K562 (cell line): ENCODE measurements around the gene GAPDHS. TPM values are rescaled to one million over a fixed set of nuclear protein-coding genes. Genes with fewer than 3 reads are reported as not detected.

Experiments used
- ADNP ChIP-seq: fragments of 200-800 bp; sonication (Bioruptor generic); IDR thresholded peaks from 2 replicates; pipeline ENCODE4 v1.6.1; 2016; ENCODE audit warnings: missing genetic modification characterization, missing compliant biosample characterization
- E4F1 ChIP-seq: fragments of 250-450 bp; sonication (Bioruptor Pico); IDR thresholded peaks from 2 replicates; pipeline ENCODE4 v1.5.0; 2021; ENCODE audit warnings: mild to moderate bottlenecking, borderline replicate concordance
- FOSL1 ChIP-seq: fragments of 200-800 bp; sonication (Bioruptor generic); conservative IDR thresholded peaks from 2 replicates; pipeline ENCODE4 v1.6.1; 2016; ENCODE audit warnings: missing genetic modification characterization, missing compliant biosample characterization
- IFI16 ChIP-seq: fragments of 250-450 bp; sonication (Bioruptor Pico); IDR thresholded peaks from 2 replicates; pipeline ENCODE4 v2.1.2; 2022; ENCODE audit warnings: mild to moderate bottlenecking, inconsistent platforms
- MCM3 ChIP-seq: fragments of 450-650 bp; IDR thresholded peaks from 2 replicates; pipeline ENCODE4 v1.6.1; 2016
- RERE ChIP-seq: sonication (generic); formaldehyde crosslinking; IDR thresholded peaks from 2 replicates; pipeline ENCODE4 v1.8.0; 2023; ENCODE audit warnings: missing genetic modification reagents, mild to moderate bottlenecking, borderline replicate concordance
- REST ChIP-seq, 2 experiments: fragments of 450-650 bp; formaldehyde crosslinking in 1 of 2; IDR thresholded peaks; 2 replicates each; pipeline versions ENCODE4 v1.4.0 to v1.6.1; 2014 to 2020; ENCODE audit warnings: mild to moderate bottlenecking in 2 of 2, borderline replicate concordance in 1 of 2, low read depth in 1 of 2
- ZNF197 ChIP-seq: fragments of 200-800 bp; sonication (Bioruptor generic); IDR thresholded peaks from 2 replicates; pipeline ENCODE4 v1.6.1; 2016; ENCODE audit warnings: low read depth, missing genetic modification characterization, missing compliant biosample characterization
- ZNF282 ChIP-seq: sonication (generic); formaldehyde crosslinking; IDR thresholded peaks from 2 replicates; pipeline ENCODE4 v1.8.1; 2023; ENCODE audit warnings: missing genetic modification reagents
- polyA plus RNA-seq, 8 experiments: library from polyadenylated mRNA; depleted of rRNA in 4 of 8; stranded (reverse) in 5 of 8; unstranded in 3 of 8; fragments of >200 nt; fragmentation: Nextera tagmentation in 2 of 8; fragmentation: Illumina TruSeq in 1 of 8; extraction: Ambion mirVana in 2 of 8; extraction: Trizol in 1 of 8; gene quantifications; 2 replicates each; pipeline versions ENCODE4 v1.2.1 to v1.2.3, GENCODE V29; 2011 to 2014; ENCODE audit warnings: inconsistent platforms in 1 of 8, missing spikeins in 1 of 8
- total RNA-seq, 7 experiments: library from RNA; depleted of rRNA in 6 of 7; stranded (reverse); fragments of >200 nt in 6 of 7; fragmentation: Illumina TruSeq in 2 of 7; extraction: Trizol in 2 of 7; gene quantifications; 2 replicates each; pipeline versions ENCODE4 v1.2.1 to v1.2.3, GENCODE V29; 2011 to 2021; ENCODE audit warnings: low replicate concordance in 1 of 7
- TF ChIP-seq, protein P1 (sequence below): fragments of 250-450 bp; sonication (Bioruptor Pico); IDR thresholded peaks from 2 replicates; pipeline ENCODE4 v1.9.0; 2021; ENCODE audit warnings: mild to moderate bottlenecking

Gene GAPDHS
- total and polyA plus RNA-seq, 9 of the 15 experiments (the other 6 are each of a cell fraction or from before 2014, with no cell fraction given), result 0.08 to 0.12 TPM; not detected in 7

DNA sequence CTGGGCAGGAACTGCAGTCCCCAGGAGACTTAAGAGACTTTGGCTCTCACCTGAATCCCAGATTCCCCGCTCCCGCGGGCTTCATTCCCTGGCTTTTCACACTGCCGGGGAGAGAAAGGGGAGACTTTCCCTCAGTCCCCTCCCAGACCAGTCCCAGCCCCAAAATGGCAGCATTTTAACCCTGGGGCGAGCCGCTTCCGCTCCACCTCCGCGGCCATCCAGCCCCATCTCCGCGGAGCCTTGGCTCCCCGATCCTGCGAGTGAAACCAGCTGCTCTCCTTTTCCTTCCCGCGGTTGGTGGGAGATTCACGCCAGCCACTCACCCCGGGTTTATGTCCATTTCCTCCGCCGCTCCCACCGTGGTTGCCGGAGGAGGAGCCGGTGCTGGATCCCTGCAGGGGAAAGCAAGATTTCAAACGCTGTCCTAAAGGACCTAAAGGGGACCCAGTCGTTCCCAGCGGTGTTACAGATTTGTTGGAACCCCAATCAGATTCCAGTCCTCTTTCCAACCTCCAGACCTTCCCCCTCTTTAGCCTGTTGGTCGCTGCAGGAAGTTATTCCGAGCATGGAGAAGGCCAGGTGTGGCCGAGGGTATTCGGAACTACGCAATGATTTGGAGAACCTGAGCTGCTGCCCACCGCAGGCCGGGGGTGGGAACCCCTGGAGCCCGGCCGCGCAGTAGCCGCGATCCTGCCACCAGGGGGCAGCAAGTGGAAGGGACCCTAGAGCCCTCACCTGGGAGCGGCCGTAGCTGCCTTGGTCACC, 23.2 kb upstream of the GAPDHS start (continued):
- TF ChIP-seq MCM3, result no peak
- peak; percentile 63; the same call in 1 of the 2 replicates for TF ChIP-seq REST (IDR thresholded peaks at IDR 0.05; ENCODE audit: borderline replicate concordance)
- no peak for TF ChIP-seq REST (CRISPR knock-in tag; IDR thresholded peaks at IDR 0.05; ENCODE audit: low read depth)
- no peak for TF ChIP-seq E4F1 (CRISPR knock-in tag)
- no peak for TF ChIP-seq ZNF282 (CRISPR knock-in tag)
- TF ChIP-seq RERE (CRISPR knock-in tag), result no peak
- TF ChIP-seq IFI16 (CRISPR knock-in tag), result no peak
- TF ChIP-seq FOSL1 (tag), result no peak
- no peak for TF ChIP-seq ZNF197 (CRISPR knock-in tag)
- TF ChIP-seq ADNP (tag), result no peak
- TF ChIP-seq, protein P1, sequence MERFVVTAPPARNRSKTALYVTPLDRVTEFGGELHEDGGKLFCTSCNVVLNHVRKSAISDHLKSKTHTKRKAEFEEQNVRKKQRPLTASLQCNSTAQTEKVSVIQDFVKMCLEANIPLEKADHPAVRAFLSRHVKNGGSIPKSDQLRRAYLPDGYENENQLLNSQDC (CRISPR knock-in tag), result no peak
